ENCODE data around the gene EPO.
A peak's percentile ranks its signal among the peaks of the same experiment; 100 is the strongest.
"Not testable (repeated sequence)": the region's sequence is repeated elsewhere in the genome, so short reads cannot be mapped to it uniquely, and the experiment has no call there.

Gene EPO

DNA sequence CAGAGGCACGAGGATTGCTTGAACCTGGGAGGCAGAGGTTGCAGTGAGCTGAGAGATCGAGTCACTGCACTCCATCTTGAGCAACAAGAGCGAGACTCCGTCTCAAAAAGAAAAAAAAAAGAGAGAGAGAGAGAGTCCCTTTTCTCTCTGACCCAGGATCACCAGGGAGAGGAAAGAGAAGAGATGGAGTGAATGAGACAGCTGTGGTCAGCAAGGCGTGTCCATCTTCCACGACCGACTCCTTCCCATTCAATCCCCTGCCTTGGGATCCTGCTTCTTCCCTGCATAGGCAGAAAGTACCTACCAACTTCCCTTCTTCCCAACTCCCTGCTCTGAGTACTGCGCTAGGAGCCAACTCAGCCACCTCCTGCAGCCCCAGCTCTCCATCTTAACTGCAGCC lies 7.9 kb downstream of the EPO start:
- H3K9me3 Mint-ChIP-seq = no peaks in the 10 kb centered on the region

DNA sequence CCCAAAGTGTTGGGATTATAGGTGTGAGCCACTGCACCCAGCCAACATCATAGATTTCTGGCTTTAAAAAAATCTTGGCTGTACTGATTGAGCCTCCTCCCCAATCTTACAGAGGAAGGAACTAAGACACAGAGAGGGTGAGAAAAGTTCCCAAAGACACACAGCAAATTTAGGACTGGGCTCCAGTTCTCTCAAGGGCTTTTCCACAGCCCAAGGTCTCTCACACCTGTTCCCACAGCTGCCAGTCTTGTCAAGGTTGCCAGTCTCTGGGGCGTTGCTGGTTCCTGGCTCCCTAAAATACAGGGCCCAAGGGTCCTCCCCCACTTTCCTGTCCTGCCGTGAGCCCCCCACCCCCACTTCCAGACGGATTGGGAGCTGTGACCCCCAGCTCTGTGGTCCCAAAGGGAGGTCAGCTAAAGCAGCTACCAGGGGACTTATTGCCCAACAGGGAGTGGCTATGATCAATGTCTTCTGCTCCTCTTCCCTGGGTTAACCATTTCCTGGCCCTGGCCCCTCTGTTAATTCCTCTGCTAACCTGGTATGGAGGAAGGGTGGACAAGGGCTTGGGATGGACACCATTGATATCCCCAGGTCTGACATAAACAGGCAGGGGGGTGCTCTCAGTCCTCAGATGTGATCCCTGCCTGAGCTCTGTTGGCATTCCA lies 10.0 kb downstream of the EPO start:
- peaks cover 2 to 4% of the 10 kb centered on the region in 2 donors for H3K4me1 Mint-ChIP-seq
- H3K36me3 Mint-ChIP-seq = no peaks in the 10 kb centered on the region
- peaks cover 25 to 26% of the 10 kb centered on the region in 2 donors for H3K27me3 Mint-ChIP-seq
- DNase-seq (no peak), ATAC-seq (replicated peaks) (no peak)
- no peak overlapping the region for H3K27ac Mint-ChIP-seq
- no peaks in the 10 kb centered on the region for H3K9me3 Mint-ChIP-seq
- H3K4me3 Mint-ChIP-seq = no peak overlapping the region

More for the DNA sequence above, 7.9 kb downstream of the EPO start:
- H3K4me3 Mint-ChIP-seq = no peak overlapping the region
- ATAC-seq (replicated peaks) (no peak), DNase-seq (no peak)
- H3K27ac Mint-ChIP-seq = no peak overlapping the region
- H3K4me1 Mint-ChIP-seq = peaks cover 6 to 14% of the 10 kb centered on the region in 2 donors
- H3K36me3 Mint-ChIP-seq = no peaks in the 10 kb centered on the region
- peaks cover 31 to 36% of the 10 kb centered on the region in 2 donors for H3K27me3 Mint-ChIP-seq

DNA sequence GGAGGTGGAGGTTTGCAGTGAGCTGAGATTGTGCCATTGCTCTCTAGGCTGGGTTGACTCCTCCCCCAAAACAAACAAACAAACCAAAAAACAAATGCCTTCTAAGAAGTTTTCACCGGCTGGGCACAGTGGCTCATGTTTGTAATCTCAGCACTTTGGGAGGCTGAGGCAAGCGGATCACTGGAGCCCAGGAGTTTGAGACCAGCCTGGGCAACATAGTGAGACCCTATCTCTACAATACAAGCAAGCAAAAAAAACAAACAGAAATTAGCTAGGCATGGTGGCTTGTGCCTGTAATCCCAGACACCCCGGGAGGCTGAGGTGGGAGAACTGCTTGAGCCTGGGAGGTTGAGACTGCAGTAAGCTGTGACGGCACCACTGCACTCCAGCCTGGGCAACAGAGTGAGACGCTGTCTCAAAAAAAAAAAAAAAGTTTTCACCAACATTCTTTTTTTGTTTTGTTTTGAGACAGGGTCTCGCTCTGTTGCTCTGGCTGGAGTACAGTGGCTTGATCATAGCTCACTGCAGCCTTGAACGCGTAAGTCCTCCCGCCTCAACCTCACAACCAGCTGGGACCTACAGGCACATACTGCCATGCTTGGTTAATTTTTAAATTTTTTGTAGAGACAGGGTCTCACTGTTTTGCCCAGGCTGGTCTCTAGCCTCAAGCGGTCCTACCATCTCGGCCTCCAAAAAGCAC lies 11.8 kb downstream of the EPO start:
- Mint-ChIP-seq H3K9me3 (no peaks in the 10 kb centered on the region), H3K4me3 (no peak overlapping the region), H3K36me3 (no peaks in the 10 kb centered on the region), H3K27ac (no peak overlapping the region), H3K27me3 (peaks cover 22 to 24% of the 10 kb centered on the region in 2 donors), H3K4me1 (peaks cover 0 to 2% of the 10 kb centered on the region in 2 donors)
- DNase-seq = no peak
- peak in 1 of 2 donors; percentile 61 for ATAC-seq (replicated peaks)

DNA sequence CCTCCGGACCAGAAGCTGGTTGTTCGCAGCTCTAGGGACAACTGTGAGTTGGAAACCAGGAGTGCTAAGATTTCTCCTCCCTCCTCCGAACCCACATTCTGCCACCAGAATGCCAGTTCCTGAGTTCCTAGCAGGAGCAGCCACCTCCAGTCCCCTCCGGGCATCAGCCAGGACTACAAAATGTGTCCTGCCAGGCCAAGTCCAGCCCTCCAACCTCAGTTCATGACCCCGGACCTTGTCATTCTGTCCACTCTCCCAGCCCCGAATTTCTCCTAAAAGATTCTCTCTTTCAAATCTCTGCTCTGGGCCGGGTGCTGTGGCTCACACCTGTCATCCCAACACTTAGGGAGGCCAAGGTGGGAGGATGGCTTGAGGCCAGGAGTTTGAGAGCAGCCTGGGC lies 15.5 kb downstream of the EPO start:
- Mint-ChIP-seq H3K27ac (no peak overlapping the region), H3K27me3 (peaks cover 6 to 9% of the 10 kb centered on the region in 2 donors), H3K4me1 (peaks cover 0 to 2% of the 10 kb centered on the region in 2 donors), H3K4me3 (no peak overlapping the region), H3K36me3 (no peaks in the 10 kb centered on the region), H3K9me3 (no peaks in the 10 kb centered on the region)
- DNase-seq = no peak
- ATAC-seq (replicated peaks) = no peak

DNA sequence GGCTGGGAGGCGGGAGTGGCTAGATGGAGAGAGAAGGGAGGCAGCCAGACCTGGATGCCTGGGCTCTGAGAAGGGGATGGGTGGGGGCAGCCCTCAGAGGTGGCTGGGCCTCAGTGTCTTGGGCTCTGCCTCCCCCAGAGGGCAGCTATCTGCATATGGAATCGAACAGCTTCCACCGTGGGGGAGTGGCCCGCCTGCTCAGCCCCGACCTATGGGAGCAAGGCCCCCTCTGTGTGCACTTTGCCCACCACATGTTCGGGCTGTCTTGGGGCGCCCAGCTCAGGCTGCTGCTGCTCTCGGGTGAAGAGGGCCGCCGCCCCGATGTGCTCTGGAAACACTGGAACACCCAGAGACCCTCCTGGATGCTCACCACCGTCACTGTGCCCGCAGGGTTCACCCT lies 16.4 kb downstream of the EPO start:
- H3K27ac Mint-ChIP-seq = no peak overlapping the region
- no peak for ATAC-seq (replicated peaks)

DNA sequence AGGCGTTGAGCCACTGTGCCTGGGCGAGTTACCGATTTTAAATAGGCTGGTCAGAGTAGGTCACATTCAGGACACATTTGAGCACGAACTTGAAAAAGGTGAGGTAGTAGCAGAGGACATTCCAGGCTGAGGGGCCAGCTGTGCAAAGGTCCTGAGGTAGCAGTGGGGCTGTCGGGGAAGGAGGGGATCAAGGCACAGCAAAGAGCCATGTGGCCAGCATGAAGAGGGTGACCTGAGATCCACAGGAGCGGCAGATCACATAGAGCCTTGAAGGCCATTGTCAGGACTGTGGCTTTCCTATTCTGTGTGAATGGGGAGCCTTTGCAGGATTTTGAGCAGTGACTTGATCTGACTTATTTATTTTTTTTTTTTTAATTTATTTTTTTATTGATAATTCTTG lies 19.7 kb downstream of the EPO start:
- ATAC-seq (replicated peaks) (no peak), DNase-seq (no peak)
- H3K4me1 Mint-ChIP-seq = peaks cover 0 to 2% of the 10 kb centered on the region in 2 donors
- peaks cover 0 to 2% of the 10 kb centered on the region in 2 donors for H3K36me3 Mint-ChIP-seq
- no peak overlapping the region for H3K27ac Mint-ChIP-seq
- peaks cover 2 to 4% of the 10 kb centered on the region in 2 donors for H3K27me3 Mint-ChIP-seq
- no peak overlapping the region for H3K4me3 Mint-ChIP-seq
- H3K9me3 Mint-ChIP-seq = peaks cover 0 to 4% of the 10 kb centered on the region in 2 donors

More for the DNA sequence above, 16.4 kb downstream of the EPO start:
- Mint-ChIP-seq H3K27me3 (peaks cover 6 to 9% of the 10 kb centered on the region in 2 donors), H3K4me3 (no peak overlapping the region), H3K36me3 (no peaks in the 10 kb centered on the region), H3K9me3 (no peaks in the 10 kb centered on the region), H3K4me1 (peaks cover 0 to 2% of the 10 kb centered on the region in 2 donors)
- DNase-seq = no peak

DNA sequence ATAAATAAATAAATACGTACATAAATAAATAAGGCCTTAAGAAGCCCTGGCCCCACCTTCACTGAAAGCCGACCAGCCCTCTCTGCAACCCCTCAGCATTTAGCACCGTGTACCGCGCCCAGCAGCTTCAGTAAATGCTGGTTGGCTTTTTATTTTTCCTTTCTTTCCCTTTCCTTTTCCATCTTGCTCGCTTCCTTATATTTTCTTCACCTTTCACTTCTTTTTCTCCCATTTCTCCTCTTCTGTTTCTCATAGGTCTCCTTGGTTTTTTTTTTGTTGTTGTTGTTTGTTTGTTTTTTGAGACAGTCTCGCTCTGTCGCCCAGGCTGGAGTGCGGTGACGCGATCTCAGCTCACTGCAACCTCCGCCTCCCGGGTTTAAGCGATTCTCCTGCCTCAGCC lies 24.3 kb downstream of the EPO start:
- DNase-seq = no peak
- H3K27me3 Mint-ChIP-seq = peaks cover 22 to 25% of the 10 kb centered on the region in 2 donors
- no peak for ATAC-seq (replicated peaks)
- peaks cover 4 to 7% of the 10 kb centered on the region in 2 donors for H3K4me1 Mint-ChIP-seq
- no peak overlapping the region for H3K4me3 Mint-ChIP-seq
- peaks cover 0 to 3% of the 10 kb centered on the region in 2 donors for H3K36me3 Mint-ChIP-seq
- peaks cover 1 to 4% of the 10 kb centered on the region in 2 donors for H3K9me3 Mint-ChIP-seq
- H3K27ac Mint-ChIP-seq = no peak overlapping the region

DNA sequence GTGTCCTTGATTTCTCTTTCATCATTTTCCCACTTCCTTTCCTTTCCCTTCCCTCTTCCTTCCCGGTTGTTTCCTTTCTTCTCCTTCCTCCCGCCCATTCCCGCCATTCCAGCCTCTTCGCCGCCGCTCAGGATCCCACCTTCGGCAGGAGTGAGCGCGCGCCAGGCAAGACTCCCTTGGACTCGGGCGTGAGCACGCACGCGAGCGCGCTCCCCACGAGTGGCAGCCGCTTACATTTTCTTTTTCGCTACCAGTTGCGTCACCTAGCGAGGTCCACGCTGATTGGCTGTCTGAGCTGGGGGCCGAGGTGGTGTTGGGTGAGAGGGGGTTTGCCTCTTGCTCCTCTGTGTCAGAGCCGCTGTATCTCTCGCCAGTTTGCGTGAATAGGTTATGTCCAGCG lies 24.9 kb downstream of the EPO start:
- ATAC-seq (replicated peaks) = peak; percentile 88 to 97
- peak; percentile 46 for DNase-seq
- peaks cover 1 to 4% of the 10 kb centered on the region in 2 donors for H3K9me3 Mint-ChIP-seq
- H3K36me3 Mint-ChIP-seq = peaks cover 0 to 3% of the 10 kb centered on the region in 2 donors
- H3K4me3 Mint-ChIP-seq = peak overlapping the region; percentile 93 to 95
- peaks cover 4 to 7% of the 10 kb centered on the region in 2 donors for H3K4me1 Mint-ChIP-seq
- H3K27ac Mint-ChIP-seq = peak overlapping the region; percentile 87
- peaks cover 22 to 23% of the 10 kb centered on the region in 2 donors for H3K27me3 Mint-ChIP-seq

DNA sequence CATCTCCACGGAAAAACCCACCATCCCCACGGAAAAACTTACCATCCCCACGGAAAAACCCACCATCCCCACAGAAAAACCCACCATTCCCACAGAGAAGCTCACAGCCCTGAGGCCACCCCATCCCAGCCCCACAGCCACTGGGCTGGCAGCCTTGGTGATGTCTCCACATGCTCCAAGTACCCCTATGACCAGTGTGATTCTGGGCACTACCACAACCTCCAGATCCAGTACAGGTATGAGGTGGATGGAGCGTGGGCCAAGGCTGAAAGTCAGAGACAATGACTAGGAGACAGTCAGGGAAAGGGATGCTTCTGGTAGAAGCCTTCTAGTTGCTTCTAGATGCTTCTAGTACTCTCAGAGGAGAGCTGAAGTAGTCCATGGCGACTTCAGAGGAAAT lies 32.7 kb downstream of the EPO start:
- ATAC-seq (replicated peaks) (peak in 1 of 2 donors; percentile 31), DNase-seq (no peak)
- peaks cover 35 to 40% of the 10 kb centered on the region in 2 donors for H3K27me3 Mint-ChIP-seq
- no peak overlapping the region for H3K4me3 Mint-ChIP-seq
- peaks cover 0 to 7% of the 10 kb centered on the region in 2 donors for H3K9me3 Mint-ChIP-seq
- H3K36me3 Mint-ChIP-seq = peaks cover 10 to 15% of the 10 kb centered on the region in 2 donors
- peak overlapping the region; percentile 82 for H3K27ac Mint-ChIP-seq
- peaks cover 6 to 14% of the 10 kb centered on the region in 2 donors for H3K4me1 Mint-ChIP-seq

DNA sequence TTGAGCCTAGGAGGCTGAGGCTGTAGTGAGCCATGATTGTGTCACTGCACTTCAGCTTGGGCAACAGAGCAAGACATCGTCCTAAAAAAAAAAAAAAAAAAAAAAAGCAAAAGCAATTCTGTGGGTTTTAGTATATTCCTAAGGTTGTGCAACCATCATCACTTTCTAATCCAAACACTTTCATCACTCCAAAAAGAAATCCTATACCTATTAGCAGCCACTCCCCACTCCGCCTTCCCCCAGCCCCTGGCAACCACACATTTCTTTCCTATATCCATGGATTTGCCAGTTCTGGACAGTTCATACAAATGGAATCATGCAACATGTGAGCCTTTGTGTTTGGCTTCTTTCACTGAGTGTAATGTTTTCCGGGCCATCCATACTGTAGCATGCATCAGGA lies 33.5 kb downstream of the EPO start:
- Mint-ChIP-seq H3K27me3 (peaks cover 30 to 41% of the 10 kb centered on the region in 2 donors), H3K27ac (no peak overlapping the region), H3K36me3 (peaks cover 10 to 15% of the 10 kb centered on the region in 2 donors), H3K9me3 (peaks cover 0 to 7% of the 10 kb centered on the region in 2 donors), H3K4me3 (no peak overlapping the region), H3K4me1 (peaks cover 6 to 14% of the 10 kb centered on the region in 2 donors)
- ATAC-seq (replicated peaks) = no peak
- no peak for DNase-seq

DNA sequence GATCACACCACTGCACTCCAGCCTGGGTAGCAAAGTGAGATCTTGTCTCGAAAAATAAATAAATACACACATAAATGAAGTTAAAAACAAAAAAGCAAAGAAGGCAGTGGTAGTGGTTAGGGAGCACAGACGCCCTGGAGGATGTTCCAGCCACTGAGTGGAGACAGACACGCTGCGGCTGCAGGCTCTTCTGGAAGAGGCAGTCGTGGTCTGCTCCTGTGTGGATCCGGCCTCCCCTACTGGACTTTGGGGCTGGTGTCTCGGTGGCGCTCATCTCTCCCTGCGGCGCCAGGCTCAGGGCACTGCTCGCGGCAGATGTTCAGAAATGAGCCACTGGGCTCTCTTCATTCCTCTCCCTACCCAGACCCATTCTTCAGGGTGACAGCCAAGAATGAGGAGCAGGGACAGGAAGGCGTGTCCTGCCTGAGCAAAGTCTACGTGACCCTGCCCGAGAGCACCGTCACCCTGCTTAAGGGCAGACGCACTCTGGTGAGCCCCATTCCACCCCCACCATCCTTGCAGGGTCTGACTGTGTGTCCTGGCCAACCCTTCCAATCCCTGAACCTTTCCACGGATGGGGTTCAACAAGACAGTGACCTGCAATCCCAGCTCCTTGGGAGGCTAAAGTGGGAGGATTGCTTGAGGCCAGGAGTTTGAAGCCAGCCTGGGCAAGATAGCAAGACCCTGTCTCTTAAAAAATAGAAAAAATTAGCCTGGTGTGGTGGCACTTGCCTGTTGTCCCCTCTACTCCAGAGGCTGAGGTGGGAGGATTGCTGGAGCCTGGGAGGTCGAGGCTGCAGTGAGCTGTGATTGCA lies 39.3 kb downstream of the EPO start:
- H3K27me3 Mint-ChIP-seq = peaks cover 0 to 15% of the 10 kb centered on the region in 2 donors

DNA sequence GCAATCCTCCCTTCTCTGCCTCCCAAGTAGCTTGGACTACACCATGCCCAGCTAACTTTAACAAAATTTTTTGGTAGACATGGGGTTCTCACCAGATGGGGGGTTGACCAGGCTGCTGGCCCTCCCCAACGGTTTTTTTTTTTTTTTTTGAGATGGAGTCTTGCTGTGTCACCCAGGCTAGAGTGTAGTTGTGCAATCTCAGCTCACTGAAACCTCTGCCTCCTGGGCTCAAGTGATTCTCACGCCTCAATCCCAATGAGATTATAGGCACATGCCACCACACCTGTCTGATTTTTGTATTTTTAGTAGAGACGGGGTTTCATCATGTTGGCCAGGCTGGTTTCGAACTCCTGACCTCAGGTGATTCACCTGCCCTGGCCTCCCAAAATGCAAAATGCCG lies 42.6 kb downstream of the EPO start:
- H3K36me3 Mint-ChIP-seq; ATAC-seq (replicated peaks); H3K4me3 Mint-ChIP-seq; DNase-seq; H3K9me3 Mint-ChIP-seq; H3K4me1 Mint-ChIP-seq: not testable (repeated sequence)
- H3K27ac Mint-ChIP-seq = peak overlapping the region; percentile 42
- peaks cover 9 to 18% of the 10 kb centered on the region in 2 donors for H3K27me3 Mint-ChIP-seq

More for the DNA sequence above, 39.3 kb downstream of the EPO start:
- DNase-seq = no peak
- ATAC-seq (replicated peaks) = no peak
- Mint-ChIP-seq H3K9me3 (no peaks in the 10 kb centered on the region), H3K4me1 (no peaks in the 10 kb centered on the region), H3K4me3 (no peak overlapping the region), H3K27ac (peak overlapping the region; percentile 59), H3K36me3 (no peaks in the 10 kb centered on the region)

DNA sequence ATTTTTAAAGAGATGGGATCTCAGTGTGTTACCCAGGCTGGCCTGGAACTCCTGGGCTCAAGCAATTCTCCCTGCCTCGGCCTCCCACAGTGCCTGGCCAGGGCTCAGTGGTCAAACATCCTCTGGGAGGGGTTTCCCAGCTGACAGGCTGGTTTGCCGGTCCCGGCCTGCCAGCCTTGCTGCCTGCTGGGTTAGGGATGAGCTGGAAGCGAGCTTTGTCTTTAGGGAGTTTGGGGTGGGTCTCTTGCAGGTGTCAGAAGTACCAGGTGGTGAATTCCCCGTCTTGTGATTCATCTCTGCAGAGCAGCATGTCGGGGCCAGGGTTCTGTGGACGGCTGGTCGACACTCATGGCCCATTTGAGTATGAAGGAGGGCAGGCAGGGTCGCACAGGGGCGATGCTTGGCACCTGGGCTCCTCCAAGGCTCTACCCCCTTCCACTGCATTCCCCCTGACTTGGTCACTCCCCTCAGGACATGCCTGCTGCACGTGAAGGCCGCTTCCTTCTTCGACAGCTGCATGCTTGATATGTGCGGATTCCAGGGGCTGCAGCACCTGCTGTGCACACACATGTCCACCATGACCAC lies 43.4 kb downstream of the EPO start:
- H3K4me1 Mint-ChIP-seq = no peaks in the 10 kb centered on the region
- ATAC-seq (replicated peaks) (no peak), DNase-seq (no peak)
- no peaks in the 10 kb centered on the region for H3K9me3 Mint-ChIP-seq
- no peak overlapping the region for H3K4me3 Mint-ChIP-seq
- peaks cover 13% of the 10 kb centered on the region in 2 donors for H3K27me3 Mint-ChIP-seq
- H3K36me3 Mint-ChIP-seq = no peaks in the 10 kb centered on the region
- H3K27ac Mint-ChIP-seq = no peak overlapping the region

DNA sequence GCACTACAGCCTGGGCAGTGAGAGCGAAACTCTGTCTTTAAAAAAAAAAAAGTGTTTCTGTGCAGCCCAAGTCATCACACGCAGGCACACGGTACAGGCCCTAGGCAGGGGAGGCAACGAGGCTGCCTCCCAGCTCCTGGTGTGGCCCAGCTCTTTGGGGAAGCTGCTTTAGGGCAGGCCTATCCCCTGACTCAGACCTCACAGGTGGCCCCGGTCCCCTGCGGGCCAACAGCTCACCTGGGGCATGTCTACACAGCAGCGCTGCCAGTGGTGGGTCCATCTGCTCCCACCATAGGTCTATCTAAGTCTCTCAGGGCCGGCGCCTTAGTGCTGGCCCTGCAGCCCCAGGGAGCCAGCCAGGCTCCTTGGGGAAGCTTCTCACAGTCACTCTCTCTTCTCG lies 44.6 kb downstream of the EPO start:
- Mint-ChIP-seq H3K27ac (no peak overlapping the region), H3K9me3 (no peaks in the 10 kb centered on the region), H3K27me3 (peaks cover 22 to 24% of the 10 kb centered on the region in 2 donors), H3K4me1 (no peaks in the 10 kb centered on the region), H3K4me3 (no peak overlapping the region), H3K36me3 (no peaks in the 10 kb centered on the region)
- ATAC-seq (replicated peaks) (no peak), DNase-seq (no peak)
